Suprapubic skin (tissue), 4 donors: Measurements from ENCODE around the gene PGLYRP4. TPM values are rescaled to one million over a fixed set of nuclear protein-coding genes. Genes with fewer than 3 reads are reported as not detected.
"Not testable (repeated sequence)": the region's sequence is repeated elsewhere in the genome, so short reads cannot be mapped to it uniquely, and the experiment has no call there.

ENCODE experiments used
- DNase-seq, 2 donors: peaks; one replicate each; pipeline ENCODE4 v3.0.0-alpha.2; 2019; ENCODE audit warnings: low spot score in 2 of 2
- H3K27ac ChIP-seq: fragments of 200-600 bp; sonication (generic); one replicate; pipeline ENCODE4 v1.5.1; 2019
- H3K27me3 ChIP-seq: fragments of 200-600 bp; sonication (generic); one replicate; pipeline ENCODE4 v1.5.1; 2019
- H3K36me3 ChIP-seq: fragments of 200-600 bp; sonication (generic); one replicate; pipeline ENCODE4 v1.5.1; 2019
- H3K4me1 ChIP-seq: fragments of 200-600 bp; sonication (generic); one replicate; pipeline ENCODE4 v1.5.1; 2019
- H3K4me3 ChIP-seq: fragments of 200-600 bp; sonication (generic); one replicate; pipeline ENCODE4 v1.5.1; 2019; ENCODE audit warnings: mild to moderate bottlenecking
- H3K9me3 ChIP-seq: fragments of 200-600 bp; sonication (generic); one replicate; pipeline ENCODE4 v1.5.1; 2019
- EP300 ChIP-seq: sonication (generic); formaldehyde crosslinking; IDR thresholded peaks from one replicate; pipeline ENCODE4 v1.6.1; 2017; ENCODE audit warnings: antibody characterized with exemption
- POLR2A ChIP-seq, 2 donors: fragments of 450-650 bp; IDR thresholded peaks; one replicate each; pipeline ENCODE4 v1.6.1; 2017; ENCODE audit warnings: antibody characterized with exemption in 2 of 2, mild to moderate bottlenecking in 2 of 2, moderate library complexity in 2 of 2
- POLR2AphosphoS5 ChIP-seq, 3 donors: sonication (generic); formaldehyde crosslinking; IDR thresholded peaks; one replicate each; pipeline ENCODE4 v1.6.1; 2017; ENCODE audit warnings: antibody characterized with exemption in 3 of 3
- WGBS: methylation state at CpG from one replicate; pipeline ENCODE4 v1.1.5; 2018; 5-methylcytosine and 5-hydroxymethylcytosine counted together
- total RNA-seq, 4 donors: library from RNA; depleted of rRNA; stranded (reverse); fragments of >200 nt; gene quantifications; one replicate each; pipeline ENCODE4 v1.1.0, GENCODE V29; 2016
- TF ChIP-seq, protein P1 (sequence below), 2 donors: fragments of 200-600 bp in 1 of 2; fragments of 450-650 bp in 1 of 2; sonication (generic) in 1 of 2; IDR thresholded peaks; one replicate each; pipeline ENCODE4 v1.5.1; 2016 to 2019; ENCODE audit warnings: antibody characterized with exemption in 2 of 2, mild to moderate bottlenecking in 1 of 2, moderate library complexity in 1 of 2

Gene PGLYRP4
- total RNA-seq, 4 donors from 2014 or later: 13.0 to 35.0 (median 21.2) TPM

- H3K36me3 ChIP-seq: no peaks in the 10 kb centered on the region
- H3K4me3 ChIP-seq: no peak overlapping the region
- no peaks in the 10 kb centered on the region for H3K9me3 ChIP-seq
- no peaks in the 10 kb centered on the region for H3K27me3 ChIP-seq
- H3K27ac ChIP-seq: no peak overlapping the region
- no peaks in the 10 kb centered on the region for H3K4me1 ChIP-seq
- TF ChIP-seq POLR2A (IDR thresholded peaks at IDR 0.05): no peak
- TF ChIP-seq POLR2AphosphoS5 (IDR thresholded peaks at IDR 0.05): no peak
- TF ChIP-seq EP300: no peak
- TF ChIP-seq, protein P1, sequence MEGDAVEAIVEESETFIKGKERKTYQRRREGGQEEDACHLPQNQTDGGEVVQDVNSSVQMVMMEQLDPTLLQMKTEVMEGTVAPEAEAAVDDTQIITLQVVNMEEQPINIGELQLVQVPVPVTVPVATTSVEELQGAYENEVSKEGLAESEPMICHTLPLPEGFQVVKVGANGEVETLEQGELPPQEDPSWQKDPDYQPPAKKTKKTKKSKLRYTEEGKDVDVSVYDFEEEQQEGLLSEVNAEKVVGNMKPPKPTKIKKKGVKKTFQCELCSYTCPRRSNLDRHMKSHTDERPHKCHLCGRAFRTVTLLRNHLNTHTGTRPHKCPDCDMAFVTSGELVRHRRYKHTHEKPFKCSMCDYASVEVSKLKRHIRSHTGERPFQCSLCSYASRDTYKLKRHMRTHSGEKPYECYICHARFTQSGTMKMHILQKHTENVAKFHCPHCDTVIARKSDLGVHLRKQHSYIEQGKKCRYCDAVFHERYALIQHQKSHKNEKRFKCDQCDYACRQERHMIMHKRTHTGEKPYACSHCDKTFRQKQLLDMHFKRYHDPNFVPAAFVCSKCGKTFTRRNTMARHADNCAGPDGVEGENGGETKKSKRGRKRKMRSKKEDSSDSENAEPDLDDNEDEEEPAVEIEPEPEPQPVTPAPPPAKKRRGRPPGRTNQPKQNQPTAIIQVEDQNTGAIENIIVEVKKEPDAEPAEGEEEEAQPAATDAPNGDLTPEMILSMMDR (IDR thresholded peaks at IDR 0.05): no peak
- DNase-seq: no peak
Measured at GRCh38 chr1:153324912-153325311, 23.7 kb downstream of the PGLYRP4 start.

- Histone ChIP-seq H3K4me3 (no peak overlapping the region), H3K36me3 (no peaks in the 10 kb centered on the region), H3K27me3 (no peaks in the 10 kb centered on the region), H3K27ac (no peak overlapping the region), H3K4me1 (no peaks in the 10 kb centered on the region), H3K9me3 (no peaks in the 10 kb centered on the region)
- 45% methylated on average over 1 of the region's 1 CpG for WGBS
- DNase-seq: no peak
- TF ChIP-seq, protein P1 (IDR thresholded peaks at IDR 0.05): no peak
- TF ChIP-seq EP300 (no peak), POLR2AphosphoS5 (IDR thresholded peaks at IDR 0.05) (no peak), POLR2A (IDR thresholded peaks at IDR 0.05) (no peak)
Measured at GRCh38 chr1:153322568-153322967, 26.1 kb downstream of the PGLYRP4 start.

GRCh38 chr1:153318145-153318544, 30.5 kb downstream of the PGLYRP4 start:
- not testable (repeated sequence) for H3K4me3 ChIP-seq, H3K36me3 ChIP-seq, H3K27ac ChIP-seq, H3K27me3 ChIP-seq, H3K9me3 ChIP-seq, DNase-seq, H3K4me1 ChIP-seq
- 92% methylated on average over 7 of the region's 7 CpGs for WGBS

GRCh38 chr1:153316013-153316412, 32.6 kb downstream of the PGLYRP4 start:
- H3K4me1 ChIP-seq, H3K9me3 ChIP-seq, H3K4me3 ChIP-seq, H3K36me3 ChIP-seq, H3K27ac ChIP-seq, H3K27me3 ChIP-seq, DNase-seq: not testable (repeated sequence)

DNA sequence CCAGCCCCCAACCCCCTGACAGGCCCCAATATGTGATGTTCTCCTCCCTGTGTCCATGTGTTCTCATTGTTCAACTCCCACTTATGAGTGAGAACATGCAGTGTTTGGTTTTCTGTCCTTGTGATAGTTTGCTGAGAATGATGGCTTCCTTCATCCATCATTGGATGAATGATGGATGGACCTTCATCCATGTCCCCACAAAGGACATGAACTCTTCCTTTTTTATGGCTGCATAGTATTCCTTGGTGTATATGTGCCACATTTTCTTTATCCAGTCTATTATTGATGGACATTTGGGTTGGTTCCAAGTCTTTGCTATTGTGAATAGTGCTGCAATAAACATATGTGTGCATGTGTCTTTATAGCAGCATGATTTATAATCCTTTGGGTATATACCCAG, 34.3 kb downstream of the PGLYRP4 start:
- H3K9me3 ChIP-seq, H3K27ac ChIP-seq, H3K27me3 ChIP-seq, H3K4me1 ChIP-seq, H3K36me3 ChIP-seq, DNase-seq, H3K4me3 ChIP-seq: not testable (repeated sequence)

DNA sequence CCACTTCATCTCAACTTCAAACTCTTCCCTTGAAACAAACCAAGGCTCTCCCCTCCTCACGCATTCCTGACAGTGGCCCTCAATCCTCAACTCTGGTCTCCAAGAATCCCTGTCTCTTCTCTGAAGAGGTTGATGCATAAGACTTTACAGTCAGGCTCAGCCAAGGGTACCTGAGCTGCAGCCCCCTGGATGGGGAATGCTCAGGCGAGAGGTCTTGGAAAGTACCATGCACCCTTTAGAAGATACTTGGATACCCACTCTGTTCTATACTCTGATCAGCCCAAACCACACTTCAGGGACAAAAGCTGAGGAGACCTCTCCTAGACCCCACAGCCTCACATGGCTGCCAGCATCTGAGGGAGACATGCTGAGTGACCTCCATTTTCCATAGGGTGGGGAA, 35.4 kb downstream of the PGLYRP4 start:
- H3K27ac ChIP-seq: peak overlapping the region; percentile 5

DNA sequence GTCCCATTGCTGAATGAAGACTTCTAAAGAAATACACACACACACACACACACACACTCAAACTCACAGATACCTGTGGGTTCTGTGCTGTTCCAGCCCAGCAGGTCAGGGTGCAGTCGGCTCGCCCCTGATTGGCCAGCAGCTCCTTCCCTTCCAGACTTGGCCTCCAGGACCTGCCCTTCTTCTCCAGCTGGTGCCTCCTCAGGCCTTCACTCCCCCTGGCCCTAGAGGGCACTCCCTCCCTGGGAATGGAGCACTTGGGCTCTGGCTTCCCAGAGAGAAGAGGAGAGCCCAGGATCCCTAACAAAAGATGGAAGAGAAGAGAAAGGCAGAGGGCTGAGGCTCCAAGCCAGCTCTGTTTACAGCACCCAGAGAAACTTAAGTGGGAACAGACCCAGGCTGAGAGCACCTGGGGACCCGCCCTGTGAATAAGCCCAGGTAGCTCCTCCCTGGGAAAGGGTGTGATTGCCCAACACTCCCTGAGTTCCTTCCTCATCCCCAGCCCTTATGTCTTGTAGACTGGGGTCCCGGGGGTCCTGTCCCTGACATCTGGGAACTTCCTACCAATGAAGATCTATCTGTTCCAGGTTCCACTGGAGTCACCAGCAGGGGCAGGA, 36.0 kb downstream of the PGLYRP4 start, which contains the start of gene PGLYRP3:
PGLYRP3 (minus strand) TSS at position 383 of the 617 bp plus-strand sequence. CDS start 2,287 bp downstream, outside the sequence.
- Histone ChIP-seq H3K27me3 (no peaks in the 10 kb centered on the region), H3K4me1 (peaks cover 4% of the 10 kb centered on the region), H3K9me3 (no peaks in the 10 kb centered on the region), H3K27ac (peak within 1 kb of the TSS; percentile 65), H3K4me3 (no peak within 1 kb of the TSS), H3K36me3 (no peaks in the 10 kb centered on the region)
- 75% methylated on average over 4 of the region's 4 CpGs for WGBS
- DNase-seq: no peak
- TF ChIP-seq EP300 (no peak), POLR2AphosphoS5 (IDR thresholded peaks at IDR 0.05) (no peak), POLR2A (IDR thresholded peaks at IDR 0.05) (no peak)
- TF ChIP-seq, protein P1 (IDR thresholded peaks at IDR 0.05): no peak

More for the DNA sequence above, 35.4 kb downstream of the PGLYRP4 start:
- Histone ChIP-seq H3K4me3 (no peak overlapping the region), H3K4me1 (peaks cover 4% of the 10 kb centered on the region), H3K9me3 (no peaks in the 10 kb centered on the region), H3K36me3 (no peaks in the 10 kb centered on the region), H3K27me3 (no peaks in the 10 kb centered on the region)
- TF ChIP-seq POLR2A (IDR thresholded peaks at IDR 0.05) (no peak), EP300 (no peak), POLR2AphosphoS5 (IDR thresholded peaks at IDR 0.05) (no peak)
- TF ChIP-seq, protein P1 (IDR thresholded peaks at IDR 0.05): no peak
- DNase-seq: no peak
- 100% methylated on average over 2 of the region's 2 CpGs for WGBS
